Subcutaneous abdominal adipose tissue (tissue), 5 donors: ENCODE measurements around the gene CNBD2.

Experiments used
- H3K27ac ChIP-seq: one replicate; pipeline ENCODE4 v1.7.0; 2013; ENCODE audit warnings: low read depth, mild to moderate bottlenecking, inconsistent platforms, low read length, moderate library complexity
- H3K27me3 ChIP-seq, 5 donors: one replicate each; pipeline ENCODE4 v1.7.0; 2013; ENCODE audit warnings: low read length in 5 of 5, inconsistent platforms in 1 of 5; ENCODE audit not compliant: control insufficient read depth in 5 of 5, insufficient read depth in 4 of 5
- H3K36me3 ChIP-seq, 5 donors: one replicate each; pipeline ENCODE4 v1.7.0; 2013; ENCODE audit warnings: low read length in 5 of 5; ENCODE audit not compliant: control insufficient read depth in 5 of 5, insufficient read depth in 5 of 5
- H3K4me1 ChIP-seq, 5 donors: one replicate each; pipeline ENCODE4 v1.7.0; 2013; ENCODE audit warnings: low read length in 5 of 5, mild to moderate bottlenecking in 3 of 5, moderate library complexity in 1 of 5; ENCODE audit not compliant: control insufficient read depth in 5 of 5, insufficient read depth in 5 of 5
- H3K4me3 ChIP-seq, 5 donors: one replicate each; pipeline ENCODE4 v1.7.0; 2013; ENCODE audit warnings: low read length in 5 of 5, low read depth in 1 of 5
- H3K9ac ChIP-seq, 5 donors: one replicate each; pipeline ENCODE4 v1.7.0; 2013; ENCODE audit warnings: low read length in 5 of 5, mild to moderate bottlenecking in 4 of 5, moderate library complexity in 3 of 5
- H3K9me3 ChIP-seq, 5 donors: one replicate each; pipeline ENCODE4 v1.7.0; 2013; ENCODE audit warnings: low read length in 5 of 5; ENCODE audit not compliant: control insufficient read depth in 5 of 5
- donor health status: healthy.
- donor health status: healthy.
- donor health status: healthy.
- donor health status: healthy.
- donor health status: healthy.

The CNBD2 gene

DNA sequence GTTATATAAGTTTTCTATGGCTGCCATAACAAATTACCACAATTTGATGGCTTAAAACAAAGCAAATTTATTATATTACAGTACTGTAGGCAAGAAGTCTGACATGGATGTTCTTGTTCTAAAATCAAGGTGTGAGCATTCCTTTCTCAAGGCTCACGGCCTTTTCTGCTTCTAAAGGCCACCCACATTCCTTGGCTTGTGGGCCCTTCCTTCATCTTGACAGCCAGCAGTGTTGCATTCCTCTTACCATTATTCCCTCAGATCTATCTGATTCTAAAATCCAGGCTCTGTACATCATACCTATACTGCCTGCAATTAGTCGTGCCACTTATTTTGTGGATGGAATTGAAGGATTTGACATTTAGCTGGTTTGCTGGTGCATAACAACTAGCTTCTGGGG is 3.6 kb downstream of the CNBD2 start:
- H3K4me3 ChIP-seq = no peak overlapping the region
- peaks cover 0 to 7% (median 0%) of the 10 kb centered on the region in 5 donors for H3K9me3 ChIP-seq
- H3K27me3 ChIP-seq = no peaks in the 10 kb centered on the region
- no peaks in the 10 kb centered on the region for H3K36me3 ChIP-seq
- no peak overlapping the region for H3K9ac ChIP-seq
- peaks cover 0 to 1% (median 0%) of the 10 kb centered on the region in 5 donors for H3K4me1 ChIP-seq
- H3K27ac ChIP-seq = no peak overlapping the region

DNA sequence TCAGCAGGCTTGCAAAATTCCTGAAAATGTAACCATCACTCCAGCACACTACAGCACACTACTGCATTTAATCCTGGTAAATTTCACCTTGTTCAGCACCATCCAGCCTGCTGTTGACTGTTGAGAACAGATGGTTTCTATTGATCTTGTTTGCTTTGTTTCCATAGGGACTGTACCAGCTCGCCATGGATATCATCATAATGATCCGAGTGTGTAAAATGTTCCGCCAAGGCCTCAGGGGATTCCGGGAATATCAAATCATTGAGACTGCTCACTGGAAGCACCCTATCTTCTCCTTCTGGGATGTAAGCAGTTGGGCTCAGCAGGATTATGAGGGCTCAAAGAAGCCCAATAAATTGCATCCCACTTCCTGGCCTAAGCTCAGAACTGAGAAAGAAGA is 4.1 kb downstream of the CNBD2 start:
- Histone ChIP-seq H3K36me3 (no peaks in the 10 kb centered on the region), H3K27me3 (no peaks in the 10 kb centered on the region), H3K4me1 (peaks cover 0 to 1% (median 0%) of the 10 kb centered on the region in 5 donors), H3K9me3 (peaks cover 0 to 7% (median 0%) of the 10 kb centered on the region in 5 donors), H3K9ac (no peak overlapping the region), H3K4me3 (no peak overlapping the region), H3K27ac (no peak overlapping the region)

DNA sequence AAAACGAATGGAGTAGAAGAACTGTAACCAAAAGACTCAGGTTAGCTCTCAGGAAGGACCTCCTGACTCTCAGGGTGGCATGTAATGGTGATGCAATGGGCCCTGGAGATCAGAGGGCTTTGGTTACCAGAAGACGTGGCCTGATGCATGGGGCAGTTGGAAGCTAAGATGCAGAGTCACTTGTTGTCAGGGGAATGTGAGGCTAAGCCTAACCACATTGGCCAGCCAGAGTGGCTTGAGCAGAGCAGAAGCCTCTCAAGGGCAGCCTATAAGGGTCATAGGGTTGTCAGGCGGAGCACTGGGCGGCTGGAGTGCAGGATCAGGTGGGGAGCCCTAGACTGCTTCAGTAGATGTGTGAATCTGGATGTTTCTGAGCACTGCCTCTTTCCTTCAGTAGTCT is 5.9 kb downstream of the CNBD2 start:
- Histone ChIP-seq H3K36me3 (no peaks in the 10 kb centered on the region), H3K27ac (no peak overlapping the region), H3K4me1 (peaks cover 0 to 11% (median 8%) of the 10 kb centered on the region in 5 donors), H3K9ac (no peak overlapping the region), H3K9me3 (peaks cover 0 to 7% (median 0%) of the 10 kb centered on the region in 5 donors), H3K4me3 (no peak overlapping the region), H3K27me3 (no peaks in the 10 kb centered on the region)

DNA sequence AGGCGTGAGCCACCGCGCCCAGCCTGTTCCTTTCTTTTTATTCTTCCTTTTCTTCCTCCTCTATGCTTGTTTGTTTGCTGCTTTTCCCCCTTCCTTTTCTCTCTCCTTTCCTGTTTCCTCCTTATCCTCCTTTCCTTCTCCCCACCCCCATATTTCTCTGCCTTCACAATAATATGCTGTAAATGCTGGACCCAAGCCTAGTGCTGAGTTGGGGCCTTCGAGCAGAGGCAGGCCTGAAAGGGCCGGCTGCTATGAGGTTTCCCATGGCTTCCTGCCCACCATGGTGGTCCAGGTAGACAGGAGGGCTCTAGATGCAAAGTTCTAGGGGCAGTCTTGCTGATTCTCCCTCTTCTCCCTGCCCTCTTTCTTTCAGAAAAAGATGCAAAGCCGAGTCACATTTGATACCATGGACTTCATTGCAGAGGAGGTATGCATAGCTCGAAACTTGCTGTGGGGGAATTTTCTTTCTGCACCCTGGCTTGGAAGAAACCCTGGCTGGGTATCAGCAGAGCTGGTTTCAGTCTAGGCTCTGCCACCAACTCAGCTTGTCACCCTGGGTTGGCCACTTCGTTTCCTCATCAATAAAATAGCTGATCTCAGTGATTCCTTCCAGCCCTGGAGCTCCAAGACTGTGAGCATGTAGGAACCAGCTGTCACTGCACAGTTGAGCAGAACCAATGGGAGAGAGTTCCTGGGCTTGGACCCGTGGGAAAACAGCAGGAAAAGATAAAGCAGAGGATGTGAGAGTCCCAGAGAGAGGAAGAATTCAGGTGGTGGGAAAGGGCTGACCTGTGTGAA is 7.4 kb downstream of the CNBD2 start:
- H3K27ac ChIP-seq = no peak overlapping the region
- H3K4me3 ChIP-seq = no peak overlapping the region
- peaks cover 0 to 16% (median 9%) of the 10 kb centered on the region in 5 donors for H3K4me1 ChIP-seq

DNA sequence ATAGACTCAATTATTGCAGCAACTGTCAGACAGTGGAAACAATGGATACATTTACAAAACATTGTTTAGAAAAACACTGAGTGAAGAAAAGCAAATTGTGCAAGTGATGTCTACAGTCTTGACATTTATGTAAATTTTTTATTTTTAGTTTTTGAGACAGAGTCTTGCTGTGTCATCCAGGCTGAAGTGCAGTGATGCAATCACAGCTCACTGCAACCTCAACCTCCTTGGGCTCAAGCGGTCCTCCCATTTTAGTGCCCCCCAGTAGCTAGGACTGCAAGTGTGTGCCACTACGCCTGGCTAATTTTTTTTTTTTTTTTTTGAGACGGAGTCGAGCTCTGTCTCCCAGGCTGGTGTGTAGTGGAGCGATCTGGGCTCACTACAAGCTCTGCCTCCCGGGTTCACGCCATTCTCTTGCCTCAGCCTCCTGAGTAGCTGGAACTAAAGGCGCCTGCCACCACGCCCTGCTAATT is 9.7 kb downstream of the CNBD2 start:
- no peaks in the 10 kb centered on the region for H3K9me3 ChIP-seq
- H3K9ac ChIP-seq = peak overlapping the region in 1 of 5 donors; percentile 3
- H3K27me3 ChIP-seq = no peaks in the 10 kb centered on the region
- no peak overlapping the region for H3K27ac ChIP-seq
- H3K36me3 ChIP-seq = no peaks in the 10 kb centered on the region
- H3K4me3 ChIP-seq = no peak overlapping the region
- H3K4me1 ChIP-seq = peaks cover 0 to 16% (median 9%) of the 10 kb centered on the region in 5 donors

More for the DNA sequence above, 7.4 kb downstream of the CNBD2 start:
- no peak overlapping the region for H3K9ac ChIP-seq
- peaks cover 0 to 7% (median 0%) of the 10 kb centered on the region in 5 donors for H3K9me3 ChIP-seq
- H3K36me3 ChIP-seq = no peaks in the 10 kb centered on the region
- no peaks in the 10 kb centered on the region for H3K27me3 ChIP-seq

DNA sequence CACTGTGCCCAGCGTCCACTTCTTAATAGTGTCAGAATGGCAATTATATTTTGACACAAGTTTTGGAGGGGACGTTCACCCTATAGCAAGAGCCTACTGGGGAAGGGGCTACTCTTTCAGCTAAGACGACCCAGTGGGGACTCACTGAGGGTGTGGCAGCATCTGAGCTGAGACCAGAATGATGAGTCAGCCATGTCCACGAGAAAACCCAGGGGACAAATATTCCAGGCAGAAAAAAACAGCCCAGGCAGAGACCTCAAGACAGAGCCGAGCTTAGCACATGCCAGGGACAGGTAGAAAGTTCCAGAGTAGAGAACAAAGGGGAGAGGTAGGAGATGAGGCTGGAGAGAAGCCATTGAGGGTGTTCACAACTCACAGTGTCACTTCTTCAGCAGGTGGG is 11.2 kb downstream of the CNBD2 start:
- Histone ChIP-seq H3K36me3 (no peaks in the 10 kb centered on the region), H3K4me3 (no peak overlapping the region), H3K27me3 (no peaks in the 10 kb centered on the region), H3K27ac (no peak overlapping the region), H3K4me1 (peaks cover 0 to 16% (median 9%) of the 10 kb centered on the region in 5 donors), H3K9me3 (no peaks in the 10 kb centered on the region), H3K9ac (no peak overlapping the region)

DNA sequence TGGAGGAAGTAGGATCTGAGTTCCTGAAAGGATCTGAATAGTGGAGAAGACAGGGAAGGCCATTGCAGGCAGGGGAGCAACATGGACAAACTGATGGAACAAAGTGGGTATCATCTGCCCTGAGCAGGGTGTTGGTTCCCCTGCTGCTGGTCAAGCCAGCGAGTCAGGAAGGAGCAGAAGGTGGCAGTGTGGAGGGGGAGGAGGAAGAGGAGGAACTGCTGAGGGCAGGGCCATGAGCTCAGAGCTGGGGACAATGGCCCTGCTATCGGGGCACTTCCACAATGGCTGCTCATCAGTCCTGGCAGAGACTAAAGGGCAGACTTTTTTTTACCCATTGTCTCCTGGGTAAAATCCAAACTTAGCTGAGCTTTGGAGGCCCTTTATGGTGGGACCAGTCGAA is 13.6 kb downstream of the CNBD2 start:
- Histone ChIP-seq H3K4me1 (peaks cover 0 to 16% (median 9%) of the 10 kb centered on the region in 5 donors), H3K27me3 (no peaks in the 10 kb centered on the region)

DNA sequence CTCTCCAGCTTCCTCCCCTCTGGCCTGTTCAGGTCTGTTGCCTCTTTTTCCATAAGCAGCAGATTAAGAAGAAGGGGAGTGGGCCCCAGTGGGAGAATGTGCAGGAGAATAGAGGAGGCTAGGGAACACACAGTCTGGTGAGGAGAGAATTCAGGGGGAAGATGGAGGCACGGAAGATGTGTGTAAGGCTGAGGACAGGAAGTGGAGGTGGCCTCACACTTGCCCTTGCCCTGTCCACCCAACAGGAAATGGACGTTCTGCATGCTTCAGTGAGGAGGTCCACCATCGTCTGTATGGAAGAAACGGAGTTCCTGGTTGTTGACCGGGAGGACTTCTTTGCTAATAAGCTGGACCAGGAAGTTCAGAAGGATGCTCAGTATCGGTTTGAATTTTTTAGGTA is 16.0 kb downstream of the CNBD2 start:
- H3K36me3 ChIP-seq = no peaks in the 10 kb centered on the region
- no peaks in the 10 kb centered on the region for H3K9me3 ChIP-seq
- no peak overlapping the region for H3K4me3 ChIP-seq
- peaks cover 0 to 4% (median 0%) of the 10 kb centered on the region in 5 donors for H3K4me1 ChIP-seq
- H3K27me3 ChIP-seq = no peaks in the 10 kb centered on the region
- H3K27ac ChIP-seq = no peak overlapping the region
- H3K9ac ChIP-seq = no peak overlapping the region

More for the DNA sequence above, 13.6 kb downstream of the CNBD2 start:
- H3K9me3 ChIP-seq = no peaks in the 10 kb centered on the region
- H3K27ac ChIP-seq = no peak overlapping the region
- no peak overlapping the region for H3K4me3 ChIP-seq
- H3K36me3 ChIP-seq = no peaks in the 10 kb centered on the region
- H3K9ac ChIP-seq = no peak overlapping the region

DNA sequence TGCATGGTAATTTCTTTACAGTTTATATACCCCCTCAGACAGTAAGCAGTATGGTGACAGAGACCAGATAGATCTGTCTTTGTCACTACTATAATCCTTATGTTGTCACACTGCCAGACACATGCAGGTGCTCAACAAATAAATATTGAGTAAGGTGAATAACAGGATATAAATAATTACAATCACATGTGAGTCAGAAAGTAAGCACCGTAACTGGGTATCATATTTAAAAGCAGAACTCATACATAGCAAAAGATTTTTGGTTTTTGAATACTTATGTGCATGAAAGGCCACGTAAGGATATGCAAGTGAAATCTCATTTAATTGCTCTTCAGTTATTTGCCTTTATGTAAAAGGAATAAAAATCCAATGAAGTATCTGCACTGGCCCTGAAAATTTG is 17.4 kb downstream of the CNBD2 start:
- H3K27ac ChIP-seq = no peak overlapping the region
- H3K36me3 ChIP-seq = no peaks in the 10 kb centered on the region
- H3K4me1 ChIP-seq = no peaks in the 10 kb centered on the region
- no peak overlapping the region for H3K4me3 ChIP-seq
- H3K9me3 ChIP-seq = no peaks in the 10 kb centered on the region
- no peak overlapping the region for H3K9ac ChIP-seq
- H3K27me3 ChIP-seq = no peaks in the 10 kb centered on the region

DNA sequence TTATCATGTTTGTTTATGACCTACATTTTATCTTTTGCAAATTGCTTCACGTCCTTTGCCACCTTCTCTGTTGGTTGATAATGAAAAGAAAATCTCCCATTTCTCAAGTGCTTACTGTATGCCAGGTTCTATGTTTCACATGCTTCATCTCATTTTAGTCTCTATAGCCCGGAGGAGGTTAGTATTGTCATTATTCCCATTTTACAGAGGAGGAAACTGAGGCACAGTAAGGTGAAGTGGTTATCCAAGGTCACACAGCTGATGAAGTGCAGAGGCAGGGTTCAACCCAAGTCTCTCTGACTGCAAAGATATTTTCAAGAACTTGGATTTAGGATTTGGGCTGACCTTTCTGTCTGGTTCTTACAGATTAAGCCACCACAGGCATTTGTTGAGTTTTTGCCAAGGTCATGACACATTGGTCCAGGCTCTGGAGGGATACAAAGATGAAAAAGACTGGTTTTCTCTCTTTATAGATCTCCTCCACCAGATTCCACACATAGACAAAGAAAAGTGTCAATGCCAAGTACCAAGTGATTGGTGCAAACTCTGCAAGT is 20.6 kb downstream of the CNBD2 start:
- Histone ChIP-seq H3K4me1 (peaks cover 0 to 3% (median 2%) of the 10 kb centered on the region in 5 donors), H3K27me3 (no peaks in the 10 kb centered on the region), H3K4me3 (no peak overlapping the region), H3K27ac (no peak overlapping the region), H3K36me3 (no peaks in the 10 kb centered on the region), H3K9ac (no peak overlapping the region), H3K9me3 (no peaks in the 10 kb centered on the region)
